ENCODE data around the gene PCK2.

- no peak for TF ChIP-seq CTCF (IDR thresholded peaks at IDR 0.05)
- TF ChIP-seq POLR2A (IDR thresholded peaks at IDR 0.05) = no peak
Observed at GRCh38 chr14:24103451-24103850, 9.3 kb downstream of the PCK2 start.
